Activated CD4-positive, alpha-beta T cell treated with anti-CD3 and anti-CD28 coated beads for 4 hours (primary cell): ENCODE results near the gene EMC6.

ENCODE experiments used
- DNase-seq, 2 donors: peaks; one replicate each; pipeline ENCODE4 v3.0.0-alpha.2; 2020

EMC6 gene

DNA sequence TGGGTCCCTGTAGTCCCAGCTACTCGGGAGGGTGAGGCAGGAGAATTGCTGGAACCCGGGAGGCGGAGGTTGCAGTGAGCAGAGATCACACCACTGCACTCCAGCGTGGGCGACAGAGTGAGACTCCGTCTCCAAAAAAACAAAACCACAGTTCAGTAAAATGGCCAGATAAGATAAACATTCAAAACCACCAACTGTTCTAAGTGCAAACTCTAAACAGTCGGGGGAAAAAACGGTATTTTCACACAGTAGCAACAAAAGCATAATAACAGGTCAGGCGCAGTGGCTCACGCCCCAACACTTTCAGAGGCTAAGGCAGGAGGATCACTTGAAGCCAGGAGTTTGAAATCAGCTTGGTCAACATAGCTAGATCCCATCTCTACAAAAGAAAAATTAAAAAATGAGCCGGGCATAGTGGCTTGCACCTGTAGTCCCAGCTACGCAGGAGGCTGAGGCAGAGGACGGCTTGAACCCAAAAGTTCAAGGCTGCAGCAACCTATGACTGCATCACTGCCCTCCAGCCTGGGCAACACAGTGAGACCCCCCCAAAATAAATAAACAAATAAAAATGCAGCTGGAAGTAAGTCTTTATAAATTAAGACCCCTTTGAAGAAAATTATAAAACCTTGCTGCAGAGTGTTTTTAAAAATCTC is 44.3 kb downstream of the EMC6 start:
- no peak for DNase-seq

GRCh38 chr17:3715296-3715695 is 46.7 kb downstream of the EMC6 start:
- DNase-seq: no peak

DNA sequence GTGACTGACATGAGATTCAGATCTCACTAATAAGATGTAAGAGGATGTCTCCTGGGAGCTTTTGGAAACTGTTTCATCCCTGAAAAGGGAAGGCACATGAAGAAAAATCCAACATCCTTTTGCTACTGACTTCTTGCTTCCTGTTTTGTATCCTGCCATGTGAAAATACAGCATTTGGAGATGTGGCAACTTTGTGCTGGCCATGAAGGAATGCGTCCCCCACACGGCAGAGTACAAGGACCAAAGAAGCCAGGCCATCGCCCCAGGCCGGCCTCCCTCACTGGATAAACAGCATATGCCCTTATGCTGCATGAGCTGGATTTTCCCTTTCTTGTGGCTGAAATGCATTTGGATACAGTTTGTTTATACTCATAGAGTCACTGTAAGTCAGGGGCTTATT is 49.6 kb downstream of the EMC6 start:
- DNase-seq: no peak

GRCh38 chr17:3719265-3719664 is 50.7 kb downstream of the EMC6 start:
- DNase-seq: no peak
